ENCODE data around the gene CCNK. TPM values are rescaled to one million over a fixed set of nuclear protein-coding genes. Genes with fewer than 3 reads are reported as not detected.

The CCNK gene
- total RNA-seq, 2 experiments from 2014 or later: 90.2 to 98.8 TPM

- Mint-ChIP-seq H3K36me3 (ENCODE audit: low read depth) (no peaks in the 10 kb centered on the region), H3K27me3 (no peaks in the 10 kb centered on the region), H3K27ac (no peak overlapping the region), H3K4me1 (ENCODE audit: low read depth) (peaks cover 2% of the 10 kb centered on the region), H3K9me3 (no peaks in the 10 kb centered on the region), H3K4me3 (no peak overlapping the region)
- DNase-seq (no peak), ATAC-seq (no peak)
- ChIA-PET POLR2A (no interaction called here), CTCF (no interaction called here)
- TF ChIP-seq CTCF (IDR thresholded peaks at IDR 0.05): no peak
- intact Hi-C loops (cut with micrococcal nuclease): no loop called here
These were observed 68.5 kb downstream of the CCNK start for GRCh38 chr14:99549684-99550083.

- intact Hi-C loops (cut with micrococcal nuclease): no loop called here
These were observed 69.3 kb downstream of the CCNK start for GRCh38 chr14:99550387-99550992.

GRCh38 chr14:99551034-99551922 is 70.1 kb downstream of the CCNK start:
- Mint-ChIP-seq H3K36me3 (ENCODE audit: low read depth) (no peaks in the 10 kb centered on the region), H3K4me3 (no peak overlapping the region), H3K4me1 (ENCODE audit: low read depth) (no peaks in the 10 kb centered on the region), H3K27me3 (no peaks in the 10 kb centered on the region), H3K9me3 (no peaks in the 10 kb centered on the region), H3K27ac (no peak overlapping the region)
- TF ChIP-seq CTCF (IDR thresholded peaks at IDR 0.05): no peak
- ChIA-PET POLR2A (no interaction called here), CTCF (no interaction called here)
- no peak for DNase-seq
- ATAC-seq: no peak
- intact Hi-C loops (cut with micrococcal nuclease): no loop called here

More at GRCh38 chr14:99550387-99550992, 69.3 kb downstream of the CCNK start:
- ATAC-seq: no peak
- TF ChIP-seq CTCF (IDR thresholded peaks at IDR 0.05): no peak
- Mint-ChIP-seq H3K9me3 (no peaks in the 10 kb centered on the region), H3K36me3 (ENCODE audit: low read depth) (no peaks in the 10 kb centered on the region), H3K4me3 (no peak overlapping the region), H3K4me1 (ENCODE audit: low read depth) (no peaks in the 10 kb centered on the region), H3K27me3 (no peaks in the 10 kb centered on the region), H3K27ac (no peak overlapping the region)
- DNase-seq: no peak
- ChIA-PET POLR2A (no interaction called here), CTCF (no interaction called here)

- no peak for ATAC-seq
- Mint-ChIP-seq H3K4me3 (no peak overlapping the region), H3K27me3 (no peaks in the 10 kb centered on the region), H3K9me3 (no peaks in the 10 kb centered on the region), H3K4me1 (ENCODE audit: low read depth) (no peaks in the 10 kb centered on the region), H3K36me3 (ENCODE audit: low read depth) (no peaks in the 10 kb centered on the region), H3K27ac (no peak overlapping the region)
- ChIA-PET POLR2A (no interaction called here), CTCF (no interaction called here)
- DNase-seq: no peak
- TF ChIP-seq CTCF (IDR thresholded peaks at IDR 0.05): no peak
- intact Hi-C loops (cut with micrococcal nuclease): no loop called here
These were observed 70.9 kb downstream of the CCNK start for GRCh38 chr14:99552021-99552553.

Data from activated CD8-positive, alpha-beta T cell treated with anti-CD3 and anti-CD28 coated beads for 36 hours (primary cell).